ENCODE measurements around the gene UST.
"Not testable (repeated sequence)": the region's sequence is repeated elsewhere in the genome, so short reads cannot be mapped to it uniquely, and the experiment has no call there.

UST gene

GRCh38 chr6:148768646-148769270 lies 21.9 kb downstream of the UST start:
- DNase-seq: peak in 1 of 2 experiments; percentile 26

GRCh38 chr6:148769304-148769968 lies 22.6 kb downstream of the UST start:
- DNase-seq: no peak

- DNase-seq: no peak
Measured at GRCh38 chr6:148770408-148771211, 23.8 kb downstream of the UST start.

- DNase-seq: peak in 1 of 2 experiments; percentile 46
Measured at GRCh38 chr6:148771212-148771601, 24.4 kb downstream of the UST start.

GRCh38 chr6:148771896-148772554 lies 25.2 kb downstream of the UST start:
- no peak for DNase-seq

- no peak for DNase-seq
Measured at GRCh38 chr6:148775161-148775560, 28.3 kb downstream of the UST start.

- no peak for DNase-seq
Measured at GRCh38 chr6:148776321-148777308, 29.8 kb downstream of the UST start.

GRCh38 chr6:148779142-148779562 lies 32.3 kb downstream of the UST start:
- DNase-seq: no peak

GRCh38 chr6:148780423-148780822 lies 33.6 kb downstream of the UST start:
- DNase-seq: not testable (repeated sequence)

GRCh38 chr6:148780918-148781436 lies 34.1 kb downstream of the UST start:
- no peak for DNase-seq

- no peak for DNase-seq
Measured at GRCh38 chr6:148789948-148790347, 43.1 kb downstream of the UST start.

GRCh38 chr6:148790404-148790803 lies 43.6 kb downstream of the UST start:
- no peak for DNase-seq

- DNase-seq: no peak
Measured at GRCh38 chr6:148790817-148791216, 44.0 kb downstream of the UST start.

- DNase-seq: no peak
Measured at GRCh38 chr6:148791372-148791771, 44.5 kb downstream of the UST start.

GRCh38 chr6:148793721-148794120 lies 46.9 kb downstream of the UST start:
- no peak for DNase-seq

- DNase-seq: no peak
Measured at GRCh38 chr6:148794797-148795196, 48.0 kb downstream of the UST start.

- no peak for DNase-seq
Measured at GRCh38 chr6:148795563-148795962, 48.7 kb downstream of the UST start.

GRCh38 chr6:148799647-148800046 lies 52.8 kb downstream of the UST start:
- DNase-seq: no peak

- DNase-seq: no peak
Measured at GRCh38 chr6:148800536-148800935, 53.7 kb downstream of the UST start.

- no peak for DNase-seq
Measured at GRCh38 chr6:148803979-148804378, 57.1 kb downstream of the UST start.

GRCh38 chr6:148805777-148806176 lies 58.9 kb downstream of the UST start:
- DNase-seq: no peak

GRCh38 chr6:148807784-148808183 lies 61.0 kb downstream of the UST start:
- no peak for DNase-seq
